ENCODE measurements around the gene GRIA1. TPM values are rescaled to one million over a fixed set of nuclear protein-coding genes. Genes with fewer than 3 reads are reported as not detected.

The GRIA1 gene
- total RNA-seq, 2 donors from 2014 or later, result 0.12 to 1.2 TPM

DNA sequence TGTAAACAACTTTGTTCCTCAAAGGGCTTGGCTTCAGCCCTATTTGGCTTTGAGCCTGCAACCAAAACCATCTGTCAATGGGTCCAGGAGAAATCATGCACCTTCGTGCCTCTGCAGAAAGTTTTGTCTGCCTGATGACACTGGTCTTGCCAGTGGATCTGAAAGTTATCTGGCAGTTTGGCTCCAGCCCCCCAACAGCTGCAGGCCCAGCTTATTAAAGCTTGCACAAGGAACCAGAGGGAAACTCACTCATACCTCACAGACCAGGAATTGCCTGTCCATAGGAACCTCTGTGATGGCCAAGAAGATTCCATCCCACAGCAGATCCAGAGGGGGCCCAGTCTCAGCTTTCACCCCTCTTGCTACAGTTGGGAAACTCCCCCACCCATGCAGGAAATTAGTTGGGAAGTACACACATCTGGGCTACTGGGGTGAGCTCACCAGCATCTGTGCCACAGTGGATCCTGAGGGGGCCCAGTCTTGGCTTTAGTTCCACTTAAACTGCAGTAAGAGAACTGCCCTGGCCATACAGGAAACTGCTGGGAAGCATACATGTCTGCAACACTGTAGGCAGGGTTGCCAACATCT, 265.5 kb downstream of the GRIA1 start:
- Histone ChIP-seq H3K36me3 (no peaks in the 10 kb centered on the region), H3K4me1 (no peaks in the 10 kb centered on the region), H3K27ac (no peak overlapping the region), H3K9me3 (peaks cover 0 to 20% of the 10 kb centered on the region in 2 donors), H3K27me3 (no peaks in the 10 kb centered on the region), H3K4me3 (no peak overlapping the region)
- TF ChIP-seq, protein P1, sequence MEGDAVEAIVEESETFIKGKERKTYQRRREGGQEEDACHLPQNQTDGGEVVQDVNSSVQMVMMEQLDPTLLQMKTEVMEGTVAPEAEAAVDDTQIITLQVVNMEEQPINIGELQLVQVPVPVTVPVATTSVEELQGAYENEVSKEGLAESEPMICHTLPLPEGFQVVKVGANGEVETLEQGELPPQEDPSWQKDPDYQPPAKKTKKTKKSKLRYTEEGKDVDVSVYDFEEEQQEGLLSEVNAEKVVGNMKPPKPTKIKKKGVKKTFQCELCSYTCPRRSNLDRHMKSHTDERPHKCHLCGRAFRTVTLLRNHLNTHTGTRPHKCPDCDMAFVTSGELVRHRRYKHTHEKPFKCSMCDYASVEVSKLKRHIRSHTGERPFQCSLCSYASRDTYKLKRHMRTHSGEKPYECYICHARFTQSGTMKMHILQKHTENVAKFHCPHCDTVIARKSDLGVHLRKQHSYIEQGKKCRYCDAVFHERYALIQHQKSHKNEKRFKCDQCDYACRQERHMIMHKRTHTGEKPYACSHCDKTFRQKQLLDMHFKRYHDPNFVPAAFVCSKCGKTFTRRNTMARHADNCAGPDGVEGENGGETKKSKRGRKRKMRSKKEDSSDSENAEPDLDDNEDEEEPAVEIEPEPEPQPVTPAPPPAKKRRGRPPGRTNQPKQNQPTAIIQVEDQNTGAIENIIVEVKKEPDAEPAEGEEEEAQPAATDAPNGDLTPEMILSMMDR (IDR thresholded peaks at IDR 0.05), result no peak
- no peak for DNase-seq (ENCODE audit: low spot score)

- peaks cover 0 to 20% of the 10 kb centered on the region in 2 donors for H3K9me3 ChIP-seq
- H3K4me1 ChIP-seq, result no peaks in the 10 kb centered on the region
- no peak overlapping the region for H3K4me3 ChIP-seq
- no peak overlapping the region for H3K27ac ChIP-seq
- DNase-seq (ENCODE audit: low spot score), result no peak
- no peaks in the 10 kb centered on the region for H3K27me3 ChIP-seq
- no peaks in the 10 kb centered on the region for H3K36me3 ChIP-seq
- TF ChIP-seq, protein P1 (IDR thresholded peaks at IDR 0.05), result no peak
Measured at GRCh38 chr5:153756540-153756939, 266.1 kb downstream of the GRIA1 start.

GRCh38 chr5:153765987-153766386, 275.5 kb downstream of the GRIA1 start:
- no peaks in the 10 kb centered on the region for H3K27me3 ChIP-seq
- no peaks in the 10 kb centered on the region for H3K4me1 ChIP-seq
- TF ChIP-seq, protein P1 (IDR thresholded peaks at IDR 0.05), result no peak
- H3K36me3 ChIP-seq, result no peaks in the 10 kb centered on the region
- no peak for DNase-seq (ENCODE audit: low spot score)
- no peak overlapping the region for H3K4me3 ChIP-seq
- no peak overlapping the region for H3K27ac ChIP-seq
- no peaks in the 10 kb centered on the region for H3K9me3 ChIP-seq

- no peaks in the 10 kb centered on the region for H3K9me3 ChIP-seq
- no peak for DNase-seq (ENCODE audit: low spot score)
- H3K36me3 ChIP-seq, result no peaks in the 10 kb centered on the region
- H3K4me1 ChIP-seq, result no peaks in the 10 kb centered on the region
- H3K4me3 ChIP-seq, result no peak overlapping the region
- TF ChIP-seq, protein P1 (IDR thresholded peaks at IDR 0.05), result no peak
- H3K27ac ChIP-seq, result no peak overlapping the region
- H3K27me3 ChIP-seq, result no peaks in the 10 kb centered on the region
Measured at GRCh38 chr5:153767221-153768188, 277.0 kb downstream of the GRIA1 start.

GRCh38 chr5:153770066-153770465, 279.6 kb downstream of the GRIA1 start:
- Histone ChIP-seq H3K27ac (no peak overlapping the region), H3K27me3 (no peaks in the 10 kb centered on the region), H3K4me1 (no peaks in the 10 kb centered on the region), H3K4me3 (no peak overlapping the region), H3K9me3 (no peaks in the 10 kb centered on the region), H3K36me3 (no peaks in the 10 kb centered on the region)
- no peak for DNase-seq (ENCODE audit: low spot score)
- TF ChIP-seq, protein P1 (IDR thresholded peaks at IDR 0.05), result no peak
